DMS79 treated with DMSO at 0.1 percent for 48 hours (cell line): Measurements from ENCODE around the gene SIDT1.

Experiments
- DNase-seq: peaks from one replicate; lab custom pipeline; 2025; lab: John Stamatoyannopoulos, UW

The SIDT1 gene

GRCh38 chr3:113545594-113545993, 13.2 kb downstream of the SIDT1 start:
- peak; percentile 51 for DNase-seq

DNA sequence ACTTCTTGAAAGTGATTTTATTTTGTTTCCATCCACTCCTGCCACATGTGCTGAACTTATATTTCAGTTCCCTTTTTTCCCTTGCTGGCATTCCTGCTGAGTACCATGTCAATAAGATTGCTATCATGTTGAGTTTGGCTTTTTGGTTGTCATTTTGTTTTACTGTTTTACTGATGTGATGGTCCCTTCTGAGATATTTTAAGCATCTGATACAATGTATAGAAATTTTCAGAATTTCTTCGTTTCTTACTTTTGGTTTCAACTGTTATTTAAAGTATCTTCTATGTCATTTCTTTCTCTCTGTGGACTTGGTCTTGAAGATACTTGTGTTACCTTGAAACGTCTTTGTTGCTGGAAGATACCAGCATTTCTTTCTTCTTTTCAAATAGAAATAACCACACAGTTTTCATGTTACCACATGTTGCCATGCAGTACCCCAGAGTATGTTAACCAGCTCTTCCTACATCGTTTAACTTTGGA, 14.1 kb downstream of the SIDT1 start:
- DNase-seq, result no peak

GRCh38 chr3:113548501-113548900, 16.1 kb downstream of the SIDT1 start:
- no peak for DNase-seq

DNA sequence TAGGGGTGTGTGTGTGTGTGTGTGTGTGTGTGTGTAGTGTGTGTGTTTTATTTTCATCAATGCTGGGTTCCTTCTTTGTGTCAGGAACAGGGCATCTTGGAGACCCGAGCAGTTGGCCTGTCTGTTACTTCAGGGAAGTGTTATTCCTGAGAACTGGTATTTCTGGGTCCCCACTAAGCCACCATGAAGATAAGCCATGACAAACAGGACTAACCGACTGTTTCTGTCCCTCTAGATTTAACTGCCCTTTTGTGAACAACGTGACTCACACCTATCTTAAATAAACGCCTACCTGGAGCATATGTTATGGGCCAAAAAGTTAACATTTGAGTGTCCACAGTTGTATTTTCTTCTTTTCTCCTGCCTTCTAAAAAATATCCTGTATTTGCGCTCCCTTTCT, 19.5 kb downstream of the SIDT1 start:
- DNase-seq, result no peak

DNA sequence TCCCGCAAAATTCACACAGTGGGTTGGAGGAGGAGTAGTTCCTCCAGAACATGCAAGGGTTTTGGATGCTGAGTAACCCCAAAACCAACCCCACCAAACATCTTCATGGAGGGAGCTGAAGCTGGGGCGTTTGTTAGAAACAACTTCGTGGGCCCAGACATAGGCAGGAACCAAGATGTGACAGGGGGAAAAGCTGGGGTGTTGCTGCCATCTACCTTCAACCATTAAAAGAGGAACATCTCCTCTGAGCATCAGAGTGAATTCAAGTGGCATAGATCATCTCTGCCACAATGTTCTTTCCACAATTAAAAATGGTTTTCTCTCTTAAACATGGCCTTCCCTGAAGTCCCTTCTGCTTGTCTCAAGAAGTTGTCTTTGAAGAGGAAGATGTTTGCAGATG, 20.5 kb downstream of the SIDT1 start:
- DNase-seq, result no peak

DNA sequence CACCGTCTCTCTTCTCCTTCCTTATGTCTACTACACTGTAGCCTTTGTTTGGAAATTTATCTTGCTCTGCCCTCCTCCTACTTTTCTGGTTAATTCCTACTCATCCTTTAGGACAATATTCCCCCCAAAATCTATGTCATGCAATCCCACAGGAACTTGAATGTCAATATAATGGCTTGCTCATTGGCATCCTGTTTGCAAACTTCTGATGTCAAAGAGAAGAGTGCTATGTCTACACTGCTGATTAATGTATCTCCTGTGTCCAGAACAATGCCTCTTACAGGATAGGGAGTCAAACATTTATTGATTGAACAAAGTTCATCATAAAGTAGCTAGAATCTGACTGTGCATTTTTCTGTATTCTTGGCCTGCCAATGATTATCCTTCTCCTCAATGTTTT, 22.8 kb downstream of the SIDT1 start:
- no peak for DNase-seq

GRCh38 chr3:113556316-113556945, 24.1 kb downstream of the SIDT1 start:
- no peak for DNase-seq

GRCh38 chr3:113556946-113557335, 24.6 kb downstream of the SIDT1 start:
- no peak for DNase-seq

- no peak for DNase-seq
These were observed 25.0 kb downstream of the SIDT1 start for GRCh38 chr3:113557374-113557773.

GRCh38 chr3:113559009-113559408, 26.7 kb downstream of the SIDT1 start:
- no peak for DNase-seq

DNA sequence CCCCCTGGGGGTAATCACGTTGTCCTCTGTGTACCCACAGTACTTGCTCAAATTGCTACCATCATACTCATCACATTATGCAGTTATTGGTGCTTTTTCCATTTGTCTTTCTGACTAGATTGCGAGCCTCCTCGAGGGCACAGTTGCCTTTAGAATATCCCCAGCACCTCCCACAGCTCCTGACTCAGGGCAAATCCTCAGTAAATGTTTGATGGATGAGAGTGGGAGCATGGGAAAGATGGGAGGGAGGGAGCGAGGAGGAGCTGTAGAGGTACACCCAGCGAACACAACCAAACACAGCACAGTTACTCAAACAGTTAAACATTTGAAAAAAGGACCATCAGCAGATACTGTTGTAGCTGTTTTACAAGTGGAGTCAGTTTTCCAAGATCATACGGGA, 27.9 kb downstream of the SIDT1 start:
- no peak for DNase-seq

DNA sequence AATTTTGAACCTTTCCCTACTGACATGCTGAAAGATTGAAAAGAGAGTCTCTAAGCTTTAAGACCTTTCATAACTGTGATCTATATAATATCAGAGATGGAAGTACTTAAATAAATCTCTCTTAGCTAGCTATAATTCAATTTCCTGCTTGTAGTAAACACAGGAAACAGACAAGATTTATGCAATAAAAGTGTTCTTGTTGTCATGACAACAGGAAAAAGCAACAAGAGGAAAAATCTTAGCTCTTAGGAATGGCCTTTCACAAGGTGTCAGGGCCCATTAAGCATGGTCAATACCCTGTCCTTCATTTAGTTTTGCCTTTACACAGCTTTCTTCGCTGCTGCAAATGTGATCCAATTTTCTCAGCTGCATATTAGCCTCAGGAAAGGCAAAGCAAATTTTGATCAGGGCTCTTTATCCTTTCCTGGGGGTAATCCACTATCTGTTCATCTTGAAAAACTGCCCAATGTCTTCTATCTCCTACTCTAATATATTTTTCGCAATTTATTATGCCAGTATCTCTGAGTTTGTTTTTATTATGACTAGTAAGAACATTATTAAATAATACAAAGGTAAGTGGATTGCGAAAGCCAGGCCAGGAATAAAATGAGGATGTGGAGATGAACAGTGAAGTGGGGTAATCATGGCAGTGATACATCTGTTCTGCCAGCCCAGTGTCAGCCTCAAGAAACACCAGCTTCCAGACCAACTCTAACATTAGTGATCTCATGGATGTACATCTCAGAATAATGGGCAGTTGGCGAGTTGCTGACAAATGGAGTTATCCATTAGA, 28.7 kb downstream of the SIDT1 start:
- DNase-seq, result no peak

- no peak for DNase-seq
These were observed 33.2 kb downstream of the SIDT1 start for GRCh38 chr3:113565555-113565954.

DNA sequence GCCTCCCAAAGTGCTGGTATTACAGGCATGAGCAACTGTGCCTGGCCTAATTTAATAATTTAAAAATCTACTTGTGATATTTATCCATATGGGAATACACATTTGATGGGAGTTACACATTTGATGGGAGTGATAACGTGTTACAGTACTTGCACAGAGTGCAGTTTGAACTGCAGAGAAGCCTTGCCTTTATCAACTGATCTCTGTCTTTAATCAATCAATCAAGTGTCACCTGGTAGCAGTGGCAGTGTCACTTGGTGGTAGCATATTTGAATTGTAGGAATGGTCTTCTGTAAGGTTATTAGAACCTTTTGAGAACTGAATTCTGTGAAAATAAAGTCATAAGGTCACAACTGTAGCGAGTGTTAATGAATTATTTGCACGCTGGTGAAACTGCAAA, 37.8 kb downstream of the SIDT1 start:
- DNase-seq, result no peak

DNA sequence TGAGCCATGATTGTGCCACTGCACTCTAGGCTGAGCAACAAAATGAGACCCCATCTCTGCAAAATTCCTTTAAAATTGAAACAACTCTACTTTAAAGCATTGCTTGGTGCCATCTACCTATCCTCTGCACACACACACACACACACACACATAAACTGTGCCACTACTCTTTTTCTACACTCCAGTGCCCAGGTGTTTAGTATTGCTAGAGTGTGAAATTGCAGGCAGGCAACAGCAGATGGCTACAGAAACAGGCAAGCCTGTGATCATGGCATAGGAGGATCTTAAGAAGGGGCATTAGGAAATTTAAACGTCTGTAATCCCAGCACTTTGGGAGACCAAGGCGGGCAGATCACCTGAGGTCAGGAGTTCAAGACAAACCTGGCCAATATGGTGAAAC, 39.0 kb downstream of the SIDT1 start:
- no peak for DNase-seq

DNA sequence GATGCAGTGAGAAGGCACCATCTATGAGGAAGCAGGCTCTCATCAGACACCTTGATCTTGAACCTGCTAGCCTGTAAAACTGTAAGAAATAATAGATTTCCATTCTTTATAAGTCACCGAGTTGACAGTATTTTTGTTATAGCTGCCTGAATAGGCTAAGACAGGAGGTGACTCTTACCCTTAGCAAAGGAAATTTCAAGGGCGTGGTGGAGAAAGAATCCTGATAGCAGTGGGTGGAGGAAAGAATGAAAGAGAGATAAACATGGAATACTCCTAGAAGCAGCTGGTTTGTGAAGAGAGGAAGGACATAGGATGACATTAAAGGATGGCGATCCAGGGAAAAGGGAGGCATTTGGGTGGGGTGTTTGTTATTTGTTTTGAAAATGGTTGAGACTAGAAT, 41.4 kb downstream of the SIDT1 start:
- DNase-seq, result no peak

GRCh38 chr3:113574213-113574612, 41.9 kb downstream of the SIDT1 start:
- no peak for DNase-seq

- peak; percentile 16 for DNase-seq
These were observed 42.9 kb downstream of the SIDT1 start for GRCh38 chr3:113575206-113575605.

DNA sequence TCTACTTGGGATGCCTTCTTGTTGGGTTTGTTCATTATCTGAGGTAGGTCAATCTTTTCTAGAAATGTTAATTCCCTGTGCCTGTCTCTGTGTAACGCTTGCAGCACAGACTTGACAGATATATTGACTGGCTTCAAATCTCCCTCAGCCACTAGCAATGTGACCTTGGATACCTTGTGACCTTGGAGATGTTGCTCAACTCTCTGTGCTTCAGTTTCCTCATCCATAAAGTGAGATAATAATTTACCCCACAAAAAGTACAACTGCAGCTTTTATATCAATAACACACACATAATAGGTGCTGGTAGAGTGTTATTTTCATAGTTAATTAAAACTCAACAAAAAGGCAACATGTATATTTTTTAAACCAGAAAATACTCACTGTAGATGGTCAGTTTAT, 52.9 kb downstream of the SIDT1 start:
- no peak for DNase-seq

GRCh38 chr3:113585720-113586119, 53.4 kb downstream of the SIDT1 start:
- DNase-seq, result no peak

- no peak for DNase-seq
These were observed 56.5 kb downstream of the SIDT1 start for GRCh38 chr3:113588806-113589205.

DNA sequence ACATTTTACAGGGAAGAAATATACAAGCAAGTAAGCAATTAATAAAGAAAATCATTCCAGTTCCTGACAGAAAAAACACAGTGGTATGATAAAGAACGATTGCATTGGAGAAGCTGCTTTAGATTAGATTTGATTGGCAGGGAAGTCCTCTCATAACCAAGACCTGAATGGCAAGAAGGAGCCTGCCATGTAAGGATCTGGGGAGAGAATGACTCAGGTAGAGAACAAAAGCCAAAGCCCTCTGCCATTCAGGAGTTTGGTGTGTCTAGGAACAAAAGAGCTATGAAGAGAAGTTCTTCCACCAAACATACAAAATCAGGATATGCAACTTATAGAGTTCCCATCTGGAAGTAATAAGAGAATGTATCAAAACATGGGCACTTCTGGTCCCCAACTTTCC, 57.6 kb downstream of the SIDT1 start:
- no peak for DNase-seq

- DNase-seq, result no peak
These were observed 58.6 kb downstream of the SIDT1 start for GRCh38 chr3:113590983-113591382.

DNA sequence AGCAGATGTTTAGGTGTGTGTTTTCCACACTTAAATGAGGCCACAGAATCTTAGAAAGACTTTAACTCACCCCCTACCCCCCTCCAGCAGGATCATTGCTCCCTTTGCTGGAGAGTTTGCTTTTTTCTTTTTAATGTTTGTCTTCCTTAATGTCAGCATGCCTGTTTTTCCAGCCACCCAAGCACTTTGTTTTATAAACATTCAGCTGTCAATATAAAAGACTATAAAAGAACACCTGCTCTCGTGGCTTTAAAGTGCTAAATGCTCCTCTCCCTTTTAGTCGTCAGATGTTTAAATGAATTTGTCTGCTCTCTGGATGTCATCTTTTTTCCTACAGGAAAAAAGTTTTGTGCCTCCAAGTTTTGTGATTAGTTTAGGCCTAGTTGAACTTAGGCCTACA, 61.7 kb downstream of the SIDT1 start:
- DNase-seq, result peak; percentile 64
